Hematopoietic multipotent progenitor cell (in vitro differentiated cells): ENCODE results near the gene SUMO2. TPM values are rescaled to one million over a fixed set of nuclear protein-coding genes. Genes with fewer than 3 reads are reported as not detected.
"Not testable (repeated sequence)": the region's sequence is repeated elsewhere in the genome, so short reads cannot be mapped to it uniquely, and the experiment has no call there.

Source experiments
- DNase-seq, 3 donors: peaks; one replicate each; pipeline ENCODE4 v3.0.0-alpha.2; 2011 to 2015; ENCODE audit warnings: low read depth in 2 of 3, low spot score in 2 of 3
- total RNA-seq: library from RNA; depleted of rRNA; stranded (reverse); fragments of >200 nt; gene quantifications from one replicate; pipeline ENCODE4 v1.2.3, GENCODE V29; 2012

SUMO2 gene
- total RNA-seq, 1 donor = 50.9 TPM

GRCh38 chr17:75183999-75184884 is 1.5 kb upstream of the SUMO2 start:
- DNase-seq = no peak

GRCh38 chr17:75182319-75182568 is 515 bp downstream of the SUMO2 start:
- no peak for DNase-seq

GRCh38 chr17:75181608-75182318 is 996 bp downstream of the SUMO2 start:
- DNase-seq = peak in 2 of 3 donors; percentile 24 to 39

- no peak for DNase-seq
Measured at GRCh38 chr17:75181110-75181509, 1.6 kb downstream of the SUMO2 start.

- no peak for DNase-seq
Measured at GRCh38 chr17:75178453-75178852, 4.3 kb downstream of the SUMO2 start.

- DNase-seq = no peak
Measured at GRCh38 chr17:75176625-75177024, 6.1 kb downstream of the SUMO2 start.

GRCh38 chr17:75174996-75175395 is 7.8 kb downstream of the SUMO2 start:
- DNase-seq = no peak

GRCh38 chr17:75173526-75173925 is 9.2 kb downstream of the SUMO2 start:
- no peak for DNase-seq

- no peak for DNase-seq
Measured at GRCh38 chr17:75168998-75169397, 13.8 kb downstream of the SUMO2 start.

- not testable (repeated sequence) for DNase-seq
Measured at GRCh38 chr17:75164606-75165005, 18.2 kb downstream of the SUMO2 start.

GRCh38 chr17:75163074-75163473 is 19.7 kb downstream of the SUMO2 start:
- DNase-seq = no peak

GRCh38 chr17:75160211-75160610 is 22.5 kb downstream of the SUMO2 start:
- DNase-seq = no peak

- DNase-seq = no peak
Measured at GRCh38 chr17:75159196-75160031, 23.3 kb downstream of the SUMO2 start.

GRCh38 chr17:75158480-75158879 is 24.3 kb downstream of the SUMO2 start:
- not testable (repeated sequence) for DNase-seq

- DNase-seq = no peak
Measured at GRCh38 chr17:75155191-75155601, 27.6 kb downstream of the SUMO2 start.

GRCh38 chr17:75154195-75155106 is 28.3 kb downstream of the SUMO2 start, which contains the start of gene JPT1:
Gene JPT1, minus strand, starts transcription at chr17:75154512. Its CDS starts 115 bp downstream, at chr17:75154397.
- DNase-seq = peak; percentile 91 to 99 (median 98)

- no peak for DNase-seq
Measured at GRCh38 chr17:75153780-75154194, 29.0 kb downstream of the SUMO2 start.

GRCh38 chr17:75152922-75153779 is 29.6 kb downstream of the SUMO2 start:
- DNase-seq = no peak

GRCh38 chr17:75152523-75152921 is 30.2 kb downstream of the SUMO2 start:
- no peak for DNase-seq
